RWPE2 (cell line): ENCODE measurements around the gene ABRACL.

Source experiments
- ATAC-seq: fragments of 200-7000 bp; cut with Tn5 transposase; 3 replicates; pipeline ENCODE4 v1.9.1; 2021; ENCODE audit warnings: low read depth
- DNase-seq: peaks from one replicate; pipeline ENCODE4 v3.0.0-alpha.2; 2020; ENCODE audit warnings: low spot score
- H3K27ac ChIP-seq: fragments of 450-650 bp; 2 replicates; pipeline ENCODE4 v1.5.1; 2017; ENCODE audit warnings: mild to moderate bottlenecking; ENCODE audit not compliant: poor library complexity, severe bottlenecking
- H3K27me3 ChIP-seq: fragments of 250-450 bp; sonication (Bioruptor Pico); 2 replicates; pipeline ENCODE4 v1.5.1; 2021; ENCODE audit warnings: mild to moderate bottlenecking, moderate library complexity; ENCODE audit not compliant: insufficient read depth, poor library complexity, severe bottlenecking
- H3K36me3 ChIP-seq: fragments of 250-450 bp; sonication (Bioruptor Pico); 2 replicates; pipeline ENCODE4 v1.5.1; 2020; ENCODE audit warnings: low read depth, mild to moderate bottlenecking, moderate library complexity
- H3K4me1 ChIP-seq: fragments of 250-450 bp; sonication (Bioruptor Pico); 2 replicates; pipeline ENCODE4 v1.5.1; 2021; ENCODE audit warnings: mild to moderate bottlenecking, moderate library complexity; ENCODE audit not compliant: insufficient read depth, poor library complexity, severe bottlenecking
- H3K4me3 ChIP-seq: fragments of 250-450 bp; sonication (Bioruptor Pico); 2 replicates; pipeline ENCODE4 v1.5.1; 2021; ENCODE audit warnings: mild to moderate bottlenecking, moderate library complexity; ENCODE audit not compliant: severe bottlenecking
- H3K9me3 ChIP-seq: fragments of 250-450 bp; sonication (Bioruptor Pico); 2 replicates; pipeline ENCODE4 v1.5.1; 2021; ENCODE audit warnings: mild to moderate bottlenecking, moderate library complexity; ENCODE audit not compliant: severe bottlenecking
- CTCF ChIP-seq: fragments of 450-650 bp; IDR thresholded peaks from one replicate; pipeline ENCODE4 v1.5.1; 2017; ENCODE audit warnings: mild to moderate bottlenecking, moderate library complexity; ENCODE audit not compliant: poor library complexity, severe bottlenecking

The ABRACL gene

GRCh38 chr6:139073118-139073517 is 44.6 kb downstream of the ABRACL start:
- Histone ChIP-seq H3K4me3 (no peak overlapping the region), H3K27me3 (no peaks in the 10 kb centered on the region), H3K27ac (no peak overlapping the region), H3K9me3 (no peaks in the 10 kb centered on the region), H3K4me1 (no peaks in the 10 kb centered on the region), H3K36me3 (no peaks in the 10 kb centered on the region)
- DNase-seq (no peak), ATAC-seq (no peak)
- TF ChIP-seq CTCF, result no peak

GRCh38 chr6:139079018-139079417 is 50.5 kb downstream of the ABRACL start:
- no peaks in the 10 kb centered on the region for H3K27me3 ChIP-seq
- no peak overlapping the region for H3K4me3 ChIP-seq
- H3K36me3 ChIP-seq, result no peaks in the 10 kb centered on the region
- H3K4me1 ChIP-seq, result no peaks in the 10 kb centered on the region
- no peak overlapping the region for H3K27ac ChIP-seq
- DNase-seq (no peak), ATAC-seq (no peak)
- no peak for TF ChIP-seq CTCF
- no peaks in the 10 kb centered on the region for H3K9me3 ChIP-seq

GRCh38 chr6:139080255-139080920 is 51.8 kb downstream of the ABRACL start:
- no peak overlapping the region for H3K4me3 ChIP-seq
- no peak for TF ChIP-seq CTCF
- H3K27me3 ChIP-seq, result no peaks in the 10 kb centered on the region
- ATAC-seq (0 out of 3 replicates have a peak, but pooled peaks have one; percentile 40), DNase-seq (no peak)
- H3K9me3 ChIP-seq, result no peaks in the 10 kb centered on the region
- no peak overlapping the region for H3K27ac ChIP-seq
- no peaks in the 10 kb centered on the region for H3K36me3 ChIP-seq
- no peaks in the 10 kb centered on the region for H3K4me1 ChIP-seq

GRCh38 chr6:139081471-139081870 is 52.9 kb downstream of the ABRACL start:
- Histone ChIP-seq H3K9me3 (no peaks in the 10 kb centered on the region), H3K4me1 (no peaks in the 10 kb centered on the region), H3K27me3 (no peaks in the 10 kb centered on the region), H3K4me3 (no peak overlapping the region), H3K36me3 (no peaks in the 10 kb centered on the region), H3K27ac (no peak overlapping the region)
- no peak for TF ChIP-seq CTCF
- ATAC-seq, result no peak
- no peak for DNase-seq

GRCh38 chr6:139082370-139082769 is 53.8 kb downstream of the ABRACL start:
- no peaks in the 10 kb centered on the region for H3K27me3 ChIP-seq
- no peaks in the 10 kb centered on the region for H3K36me3 ChIP-seq
- no peaks in the 10 kb centered on the region for H3K9me3 ChIP-seq
- ATAC-seq, result no peak
- no peak for DNase-seq
- no peak overlapping the region for H3K4me3 ChIP-seq
- TF ChIP-seq CTCF, result no peak
- no peaks in the 10 kb centered on the region for H3K4me1 ChIP-seq
- H3K27ac ChIP-seq, result no peak overlapping the region
